ENCODE data around the gene FANCL. TPM values are rescaled to one million over a fixed set of nuclear protein-coding genes. Genes with fewer than 3 reads are reported as not detected.

Gene FANCL
- polyA plus RNA-seq, 2 of the 4 experiments (the other 2 are of a cell fraction), result 34.1 to 68.8 TPM

DNA sequence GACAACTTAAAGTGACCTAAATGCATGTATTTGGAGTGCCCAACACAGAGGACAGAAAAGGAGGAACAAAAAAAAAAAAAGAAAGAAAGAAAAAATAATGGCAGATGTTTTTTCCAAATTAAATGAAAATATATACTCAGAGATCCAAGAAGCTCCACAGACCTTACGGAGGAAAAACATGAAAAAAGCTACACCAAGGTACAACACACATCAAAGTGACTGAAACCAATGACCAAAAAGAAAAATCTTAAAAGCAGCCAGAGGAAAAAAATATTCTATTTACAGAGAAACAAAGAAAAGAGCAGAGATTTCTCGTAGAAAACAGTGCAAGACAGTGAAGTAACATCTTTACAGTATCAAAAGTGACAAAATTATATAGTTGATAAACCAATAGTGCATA is 5.1 kb downstream of the FANCL start:
- DNase-seq (ENCODE audit: low read depth in 1 of 2, low spot score in 1 of 2), result peak in 1 of 2 experiments; percentile 16
- Histone ChIP-seq H3K27ac (no peak overlapping the region), H3K4me1 (peaks cover 42% of the 10 kb centered on the region), H3K9me3 (peaks cover 14% of the 10 kb centered on the region; the same call in 1 of the 3 replicates), H3K4me3 (no peak overlapping the region), H3K4me2 (no peak overlapping the region)
- FAIRE-seq, result no peak
- no peak for ATAC-seq
- CTCF ChIA-PET, result no interaction called here
- POLR2A ChIA-PET, result no interaction called here
- WGBS (ENCODE audit: missing lambda C conversion rate), result 92% methylated on average over 2 of the region's 2 CpGs
- no peak for TF ChIP-seq ZFP36 (IDR thresholded peaks at IDR 0.05; ENCODE audit: borderline replicate concordance, partially characterized antibody)
- TF ChIP-seq EHMT2 (IDR thresholded peaks at IDR 0.05; ENCODE audit: low read depth), result no peak
- TF ChIP-seq CHD4 (IDR thresholded peaks at IDR 0.05; ENCODE audit: borderline replicate concordance), result no peak
- TF ChIP-seq KDM5A (IDR thresholded peaks at IDR 0.05), result no peak
- no peak for TF ChIP-seq RAD21 (conservative IDR thresholded peaks at IDR 0.05 in 1 of 2, IDR thresholded peaks at IDR 0.05 in 1 of 2)
- no peak for TF ChIP-seq JUNB (IDR thresholded peaks at IDR 0.05)
- TF ChIP-seq, protein P1, sequence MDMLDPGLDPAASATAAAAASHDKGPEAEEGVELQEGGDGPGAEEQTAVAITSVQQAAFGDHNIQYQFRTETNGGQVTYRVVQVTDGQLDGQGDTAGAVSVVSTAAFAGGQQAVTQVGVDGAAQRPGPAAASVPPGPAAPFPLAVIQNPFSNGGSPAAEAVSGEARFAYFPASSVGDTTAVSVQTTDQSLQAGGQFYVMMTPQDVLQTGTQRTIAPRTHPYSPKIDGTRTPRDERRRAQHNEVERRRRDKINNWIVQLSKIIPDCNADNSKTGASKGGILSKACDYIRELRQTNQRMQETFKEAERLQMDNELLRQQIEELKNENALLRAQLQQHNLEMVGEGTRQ (IDR thresholded peaks at IDR 0.05), result no peak
- no peak for TF ChIP-seq NR3C1 (IDR thresholded peaks at IDR 0.05)
- no peak for TF ChIP-seq BHLHE40 (IDR thresholded peaks at IDR 0.05; ENCODE audit: low read depth, low read length)
- no peak for TF ChIP-seq HOXB5 (CRISPR knock-in tag; IDR thresholded peaks at IDR 0.05)
- TF ChIP-seq NFE2L2 (conservative IDR thresholded peaks at IDR 0.05; ENCODE audit: low read length), result no peak
- TF ChIP-seq ZNF302 (CRISPR knock-in tag; IDR thresholded peaks at IDR 0.05), result no peak
- TF ChIP-seq CBX8 (IDR thresholded peaks at IDR 0.05), result no peak
- no peak for TF ChIP-seq CEBPB (IDR thresholded peaks at IDR 0.05)
- TF ChIP-seq GATA3 (IDR thresholded peaks at IDR 0.05; ENCODE audit: borderline replicate concordance), result no peak

DNA sequence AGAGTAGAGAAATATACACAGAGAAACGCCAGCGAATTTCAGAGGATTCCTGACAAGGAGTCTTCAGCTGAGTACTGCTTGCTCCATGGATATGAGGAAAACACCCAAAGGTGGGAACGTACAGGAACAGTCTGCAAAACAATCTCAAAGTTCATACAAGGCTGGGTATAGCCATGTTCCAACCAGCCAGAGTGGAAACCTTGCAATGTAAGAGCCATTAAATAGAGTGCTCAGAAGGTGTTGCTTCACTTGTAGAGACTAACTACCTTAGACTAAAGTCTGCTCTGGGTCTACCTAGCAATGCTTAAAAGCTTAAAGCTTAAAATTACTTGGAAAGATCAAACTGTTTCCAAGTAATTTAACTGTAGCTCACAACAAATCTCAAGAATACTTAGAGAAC is 6.0 kb downstream of the FANCL start:
- CTCF ChIA-PET, result no interaction called here
- TF ChIP-seq CBX8 (IDR thresholded peaks at IDR 0.05), result no peak
- no peak for TF ChIP-seq GATA3 (IDR thresholded peaks at IDR 0.05; ENCODE audit: borderline replicate concordance)
- no peak for TF ChIP-seq MAZ (IDR thresholded peaks at IDR 0.05; ENCODE audit: borderline replicate concordance, low read depth, low read length)
- no peak for TF ChIP-seq KDM1A (IDR thresholded peaks at IDR 0.05; ENCODE audit: low read depth)
- H3K27ac ChIP-seq, result no peak overlapping the region
- FAIRE-seq (no peak), ATAC-seq (no peak), DNase-seq (ENCODE audit: low read depth in 1 of 2, low spot score in 1 of 2) (no peak)
- POLR2A ChIA-PET, result no interaction called here
- H3K9me3 ChIP-seq, result peaks cover 14% of the 10 kb centered on the region; the same call in 1 of the 3 replicates
- 92% methylated on average over 3 of the region's 3 CpGs for WGBS (ENCODE audit: missing lambda C conversion rate)
- H3K4me2 ChIP-seq, result no peak overlapping the region
- H3K4me1 ChIP-seq, result peaks cover 40% of the 10 kb centered on the region
- H3K4me3 ChIP-seq, result no peak overlapping the region

DNA sequence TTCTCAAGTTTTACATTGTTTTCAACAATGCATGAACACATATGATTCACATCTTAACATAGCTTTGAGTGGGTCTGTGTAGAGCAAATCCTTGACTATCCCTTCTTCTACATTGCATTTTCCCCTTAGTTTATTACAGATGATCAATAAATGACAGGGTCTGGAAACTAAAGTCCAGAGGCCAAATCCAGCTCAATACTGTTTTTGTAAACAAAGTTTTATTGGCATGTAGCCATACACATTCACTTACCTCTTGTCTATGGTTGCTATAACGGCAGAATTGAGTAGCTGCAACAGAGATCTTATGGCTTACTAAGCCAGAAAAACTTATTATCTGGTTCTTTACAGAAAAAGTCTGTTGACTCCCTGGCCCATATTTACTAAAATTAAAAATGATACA is 12.8 kb downstream of the FANCL start:
- no peak for TF ChIP-seq ZNF302 (CRISPR knock-in tag; IDR thresholded peaks at IDR 0.05)
- no peak for TF ChIP-seq NPAS2 (CRISPR knock-in tag; IDR thresholded peaks at IDR 0.05; ENCODE audit: borderline replicate concordance)
- no peak for TF ChIP-seq EP300 (IDR thresholded peaks at IDR 0.05)
- no peak for TF ChIP-seq FOSL2 (IDR thresholded peaks at IDR 0.05)
- TF ChIP-seq FOSL2 (CRISPR knock-in tag; IDR thresholded peaks at IDR 0.05), result no peak
- TF ChIP-seq RCOR1 (IDR thresholded peaks at IDR 0.05; ENCODE audit: low read depth, low read length), result no peak
- no peak for TF ChIP-seq ZFP36 (IDR thresholded peaks at IDR 0.05; ENCODE audit: borderline replicate concordance, partially characterized antibody)
- TF ChIP-seq, protein P1 (IDR thresholded peaks at IDR 0.05), result no peak
- no peak for TF ChIP-seq MYC (IDR thresholded peaks at IDR 0.05; ENCODE audit: borderline replicate concordance, low read length)
- TF ChIP-seq TP53 (CRISPR knock-in tag; IDR thresholded peaks at IDR 0.05), result no peak
- TF ChIP-seq, protein P2, sequence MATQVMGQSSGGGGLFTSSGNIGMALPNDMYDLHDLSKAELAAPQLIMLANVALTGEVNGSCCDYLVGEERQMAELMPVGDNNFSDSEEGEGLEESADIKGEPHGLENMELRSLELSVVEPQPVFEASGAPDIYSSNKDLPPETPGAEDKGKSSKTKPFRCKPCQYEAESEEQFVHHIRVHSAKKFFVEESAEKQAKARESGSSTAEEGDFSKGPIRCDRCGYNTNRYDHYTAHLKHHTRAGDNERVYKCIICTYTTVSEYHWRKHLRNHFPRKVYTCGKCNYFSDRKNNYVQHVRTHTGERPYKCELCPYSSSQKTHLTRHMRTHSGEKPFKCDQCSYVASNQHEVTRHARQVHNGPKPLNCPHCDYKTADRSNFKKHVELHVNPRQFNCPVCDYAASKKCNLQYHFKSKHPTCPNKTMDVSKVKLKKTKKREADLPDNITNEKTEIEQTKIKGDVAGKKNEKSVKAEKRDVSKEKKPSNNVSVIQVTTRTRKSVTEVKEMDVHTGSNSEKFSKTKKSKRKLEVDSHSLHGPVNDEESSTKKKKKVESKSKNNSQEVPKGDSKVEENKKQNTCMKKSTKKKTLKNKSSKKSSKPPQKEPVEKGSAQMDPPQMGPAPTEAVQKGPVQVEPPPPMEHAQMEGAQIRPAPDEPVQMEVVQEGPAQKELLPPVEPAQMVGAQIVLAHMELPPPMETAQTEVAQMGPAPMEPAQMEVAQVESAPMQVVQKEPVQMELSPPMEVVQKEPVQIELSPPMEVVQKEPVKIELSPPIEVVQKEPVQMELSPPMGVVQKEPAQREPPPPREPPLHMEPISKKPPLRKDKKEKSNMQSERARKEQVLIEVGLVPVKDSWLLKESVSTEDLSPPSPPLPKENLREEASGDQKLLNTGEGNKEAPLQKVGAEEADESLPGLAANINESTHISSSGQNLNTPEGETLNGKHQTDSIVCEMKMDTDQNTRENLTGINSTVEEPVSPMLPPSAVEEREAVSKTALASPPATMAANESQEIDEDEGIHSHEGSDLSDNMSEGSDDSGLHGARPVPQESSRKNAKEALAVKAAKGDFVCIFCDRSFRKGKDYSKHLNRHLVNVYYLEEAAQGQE (IDR thresholded peaks at IDR 0.05), result no peak
- no peak for TF ChIP-seq FOXS1 (CRISPR knock-in tag; IDR thresholded peaks at IDR 0.05)
- POLR2A ChIA-PET, result no interaction called here
- H3K4me1 ChIP-seq, result peaks cover 17% of the 10 kb centered on the region
- H3K4me3 ChIP-seq, result no peak overlapping the region
- FAIRE-seq, result no peak
- DNase-seq (ENCODE audit: low read depth in 1 of 2, low spot score in 1 of 2), result no peak
- CTCF ChIA-PET, result no interaction called here
- H3K4me2 ChIP-seq, result no peak overlapping the region
- H3K27ac ChIP-seq, result no peak overlapping the region
- 90% methylated on average over 1 of the region's 1 CpG for WGBS (ENCODE audit: missing lambda C conversion rate)
- no peak for ATAC-seq
- no peaks in the 10 kb centered on the region for H3K9me3 ChIP-seq

Data from A549 (cell line).